ENCODE results near the gene PLAAT5. TPM values are rescaled to one million over a fixed set of nuclear protein-coding genes. Genes with fewer than 3 reads are reported as not detected.

Gene PLAAT5
- total RNA-seq, 2 experiments from 2014 or later, result 0.16 TPM; not detected in 1

DNA sequence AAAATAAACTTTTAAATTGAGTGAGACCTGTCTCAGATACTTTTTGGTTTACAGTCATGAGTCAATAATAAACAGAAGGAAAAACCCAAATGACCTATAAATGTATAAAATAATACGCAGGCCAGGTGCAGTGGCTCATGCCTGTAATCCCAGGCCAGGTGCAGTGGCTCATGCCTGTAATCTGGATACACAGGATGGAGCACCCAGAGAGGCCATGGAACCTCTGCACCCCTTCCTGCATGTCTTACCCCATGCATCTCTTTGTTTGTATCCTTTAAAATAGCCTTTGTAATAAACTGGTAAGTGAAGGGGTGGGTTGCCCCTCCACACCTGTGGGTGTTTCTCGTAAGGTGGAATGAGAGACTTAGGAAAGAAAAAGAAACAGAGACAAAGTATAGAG is 36.7 kb upstream of the PLAAT5 start:
- no peak for ATAC-seq (ENCODE audit: poor library complexity)
- Mint-ChIP-seq H3K9me3 (no peaks in the 10 kb centered on the region), H3K4me3 (no peak overlapping the region), H3K27ac (no peak overlapping the region), H3K27me3 (no peaks in the 10 kb centered on the region), H3K36me3 (ENCODE audit: low read depth) (no peaks in the 10 kb centered on the region), H3K4me1 (ENCODE audit: low read depth) (peaks cover 44% of the 10 kb centered on the region)
- H3K4me1 ChIP-seq (ENCODE audit: insufficient read depth, low read length), result peaks cover 26% of the 10 kb centered on the region
- no peaks in the 10 kb centered on the region for H3K27me3 ChIP-seq (ENCODE audit: control insufficient read depth in 1 of 2, insufficient read depth in 2 of 2, low read length in 2 of 2)
- H3K9me3 ChIP-seq (ENCODE audit: control insufficient read depth in 1 of 2, insufficient read depth in 1 of 2, low read length in 2 of 2), result no peaks in the 10 kb centered on the region
- no peak overlapping the region for H3K27ac ChIP-seq (ENCODE audit: low read depth in 1 of 2, low read length in 2 of 2)
- CTCF ChIA-PET, result no interaction called here
- no peaks in the 10 kb centered on the region for H3K36me3 ChIP-seq (ENCODE audit: insufficient read depth, low read length)
- no peak for DNase-seq
- TF ChIP-seq, protein P1, sequence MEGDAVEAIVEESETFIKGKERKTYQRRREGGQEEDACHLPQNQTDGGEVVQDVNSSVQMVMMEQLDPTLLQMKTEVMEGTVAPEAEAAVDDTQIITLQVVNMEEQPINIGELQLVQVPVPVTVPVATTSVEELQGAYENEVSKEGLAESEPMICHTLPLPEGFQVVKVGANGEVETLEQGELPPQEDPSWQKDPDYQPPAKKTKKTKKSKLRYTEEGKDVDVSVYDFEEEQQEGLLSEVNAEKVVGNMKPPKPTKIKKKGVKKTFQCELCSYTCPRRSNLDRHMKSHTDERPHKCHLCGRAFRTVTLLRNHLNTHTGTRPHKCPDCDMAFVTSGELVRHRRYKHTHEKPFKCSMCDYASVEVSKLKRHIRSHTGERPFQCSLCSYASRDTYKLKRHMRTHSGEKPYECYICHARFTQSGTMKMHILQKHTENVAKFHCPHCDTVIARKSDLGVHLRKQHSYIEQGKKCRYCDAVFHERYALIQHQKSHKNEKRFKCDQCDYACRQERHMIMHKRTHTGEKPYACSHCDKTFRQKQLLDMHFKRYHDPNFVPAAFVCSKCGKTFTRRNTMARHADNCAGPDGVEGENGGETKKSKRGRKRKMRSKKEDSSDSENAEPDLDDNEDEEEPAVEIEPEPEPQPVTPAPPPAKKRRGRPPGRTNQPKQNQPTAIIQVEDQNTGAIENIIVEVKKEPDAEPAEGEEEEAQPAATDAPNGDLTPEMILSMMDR (IDR thresholded peaks at IDR 0.05), result no peak
- intact Hi-C loops (cut with DNase I, micrococcal nuclease), result no loop called here
- H3K4me3 ChIP-seq (ENCODE audit: low read length), result no peak overlapping the region
- POLR2A ChIA-PET, result interaction anchor here (0.9 kb wide), 1 partner anchor 9 kb away, joined by 3 read pairs; the partner anchor contains the start of gene PLAAT4

DNA sequence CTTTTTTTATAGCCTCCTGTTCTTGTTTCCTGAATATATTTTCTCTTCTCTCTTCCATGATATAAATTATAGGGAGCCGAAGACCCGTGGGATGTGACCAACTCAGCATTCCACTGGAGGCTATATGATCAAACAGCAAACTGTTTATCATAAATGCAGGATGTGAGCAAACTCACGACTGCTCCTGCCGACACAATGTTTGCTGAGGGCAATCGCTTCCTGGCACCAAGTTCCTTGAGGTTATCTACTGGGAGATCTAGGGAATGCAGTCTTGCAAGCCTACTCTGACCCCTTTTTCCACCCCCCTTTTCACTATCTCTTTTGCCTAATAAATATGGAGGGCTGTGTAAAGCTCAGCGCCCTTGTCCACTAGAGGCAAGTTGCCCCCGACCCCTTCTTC is 32.2 kb upstream of the PLAAT5 start:
- intact Hi-C loops (cut with DNase I, micrococcal nuclease), result no loop called here
- H3K27ac ChIP-seq (ENCODE audit: low read depth in 1 of 2, low read length in 2 of 2), result no peak overlapping the region
- ATAC-seq (ENCODE audit: poor library complexity) (no peak), DNase-seq (no peak)
- H3K4me1 ChIP-seq (ENCODE audit: insufficient read depth, low read length), result peaks cover 6% of the 10 kb centered on the region
- no peak overlapping the region for H3K4me3 Mint-ChIP-seq
- POLR2A ChIA-PET, result interaction anchor here (1.0 kb wide), 1 partner anchor 13 kb away, joined by 3 read pairs; the partner anchor contains the start of gene PLAAT4
- TF ChIP-seq, protein P1 (IDR thresholded peaks at IDR 0.05), result no peak
- H3K9me3 Mint-ChIP-seq, result no peaks in the 10 kb centered on the region
- no peaks in the 10 kb centered on the region for H3K9me3 ChIP-seq (ENCODE audit: control insufficient read depth in 1 of 2, insufficient read depth in 1 of 2, low read length in 2 of 2)
- no peaks in the 10 kb centered on the region for H3K27me3 ChIP-seq (ENCODE audit: control insufficient read depth in 1 of 2, insufficient read depth in 2 of 2, low read length in 2 of 2)
- no peak overlapping the region for H3K27ac Mint-ChIP-seq
- no peaks in the 10 kb centered on the region for H3K36me3 ChIP-seq (ENCODE audit: insufficient read depth, low read length)
- peaks cover 26% of the 10 kb centered on the region for H3K4me1 Mint-ChIP-seq (ENCODE audit: low read depth)
- no peak overlapping the region for H3K4me3 ChIP-seq (ENCODE audit: low read length)
- H3K27me3 Mint-ChIP-seq, result no peaks in the 10 kb centered on the region
- no peaks in the 10 kb centered on the region for H3K36me3 Mint-ChIP-seq (ENCODE audit: low read depth)
- CTCF ChIA-PET, result interaction anchor here (1.8 kb wide), 1 partner anchor 147 kb away, joined by 4 read pairs; the partner anchor contains the start of gene ATL3

DNA sequence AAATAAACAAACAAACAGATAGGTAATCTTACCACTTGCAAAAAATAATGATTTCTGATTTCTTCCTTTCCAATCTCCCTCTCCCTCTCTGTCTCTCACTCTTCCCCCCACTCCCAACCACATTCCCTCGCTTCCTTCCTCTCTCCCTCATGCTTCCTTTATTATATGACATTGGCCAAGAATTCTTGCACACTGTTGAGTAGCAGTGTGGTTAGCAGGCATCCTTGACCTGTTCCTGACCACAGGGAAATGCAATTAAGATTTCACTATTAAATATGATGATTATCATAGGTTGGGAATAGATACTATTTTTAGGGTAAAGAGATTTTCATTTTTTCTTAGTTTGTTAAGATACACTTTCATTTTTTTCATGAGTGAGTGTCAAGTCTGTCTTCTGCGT is 30.9 kb upstream of the PLAAT5 start:
- no peak overlapping the region for H3K27ac Mint-ChIP-seq
- ChIA-PET POLR2A (interaction anchor here (1.0 kb wide), 1 partner anchor 10 kb away, joined by 3 read pairs; no protein-coding TSS in a partner anchor), CTCF (no interaction called here)

More for the DNA sequence above, 30.9 kb upstream of the PLAAT5 start:
- no peaks in the 10 kb centered on the region for H3K9me3 ChIP-seq (ENCODE audit: control insufficient read depth in 1 of 2, insufficient read depth in 1 of 2, low read length in 2 of 2)
- no peaks in the 10 kb centered on the region for H3K36me3 ChIP-seq (ENCODE audit: insufficient read depth, low read length)
- ATAC-seq (ENCODE audit: poor library complexity) (no peak), DNase-seq (no peak)
- H3K4me1 Mint-ChIP-seq (ENCODE audit: low read depth), result peaks cover 21% of the 10 kb centered on the region
- H3K4me1 ChIP-seq (ENCODE audit: insufficient read depth, low read length), result peaks cover 6% of the 10 kb centered on the region
- intact Hi-C loops (cut with DNase I, micrococcal nuclease), result no loop called here
- no peaks in the 10 kb centered on the region for H3K9me3 Mint-ChIP-seq
- H3K36me3 Mint-ChIP-seq (ENCODE audit: low read depth), result no peaks in the 10 kb centered on the region
- H3K27me3 ChIP-seq (ENCODE audit: control insufficient read depth in 1 of 2, insufficient read depth in 2 of 2, low read length in 2 of 2), result no peaks in the 10 kb centered on the region
- no peak overlapping the region for H3K4me3 Mint-ChIP-seq
- no peaks in the 10 kb centered on the region for H3K27me3 Mint-ChIP-seq
- TF ChIP-seq, protein P1 (IDR thresholded peaks at IDR 0.05), result no peak
- no peak overlapping the region for H3K27ac ChIP-seq (ENCODE audit: low read depth in 1 of 2, low read length in 2 of 2)
- H3K4me3 ChIP-seq (ENCODE audit: low read length), result no peak overlapping the region
